Activated naive CD4-positive, alpha-beta T cell treated with anti-CD3 and anti-CD28 coated beads, Interleukin-2, amount 50 U/mL, for 72 hours (primary cell): Measurements from ENCODE around the gene DLG2. TPM values are rescaled to one million over a fixed set of nuclear protein-coding genes. Genes with fewer than 3 reads are reported as not detected.
A peak's percentile ranks its signal among the peaks of the same experiment; 100 is the strongest.

Source experiments
- ATAC-seq, 2 donors: fragments of 150-1000 bp; cut with Tn5 transposase; 2 replicates each; pipeline ENCODE4 v1.10.0; 2021; ENCODE audit warnings: mild to moderate bottlenecking in 2 of 2, moderate library complexity in 2 of 2
- DNase-seq, 2 donors: peaks; one replicate each; pipeline ENCODE4 v3.0.0; 2021 to 2022; ENCODE audit warnings: low spot score in 2 of 2
- H3K27ac Mint-ChIP-seq, 2 donors: one replicate each; pipeline ENCODE4 v1.8.0; 2022; ENCODE audit warnings: mild to moderate bottlenecking in 2 of 2, mixed read lengths in 2 of 2
- H3K36me3 Mint-ChIP-seq, 2 donors: one replicate each; pipeline ENCODE4 v1.8.0; 2022; ENCODE audit warnings: mixed read lengths in 2 of 2
- H3K9me3 Mint-ChIP-seq, 2 donors: one replicate each; pipeline ENCODE4 v1.8.0; 2022; ENCODE audit warnings: mixed read lengths in 2 of 2
- total RNA-seq, 2 donors: library from RNA; stranded (reverse); gene quantifications; one replicate each; pipeline ENCODE4 v1.2.3, GENCODE V29; 2022

DLG2 gene
- total RNA-seq, 2 donors from 2014 or later: 4.2 to 5.4 TPM

DNA sequence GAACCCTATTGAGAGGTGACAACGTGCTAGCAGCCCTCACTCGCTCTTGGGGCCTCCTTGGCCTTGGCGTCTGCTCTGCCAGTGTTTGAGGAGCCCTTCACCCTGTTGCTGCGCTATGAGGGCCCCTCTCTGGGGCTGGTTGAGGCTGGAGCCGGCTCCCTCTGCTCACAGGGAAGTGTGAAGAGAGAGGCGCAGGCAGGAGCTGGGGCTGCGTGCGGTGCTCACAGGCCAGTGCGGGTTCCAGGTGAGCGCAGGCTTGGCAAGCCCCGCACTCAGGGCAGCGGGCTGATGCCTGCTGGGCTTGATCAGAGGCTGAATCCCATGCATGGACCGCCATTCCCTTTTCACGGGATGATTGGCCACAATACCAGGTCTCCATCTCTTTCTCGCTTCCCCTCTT lies 90.7 kb downstream of the DLG2 start:
- no peak for DNase-seq
- H3K27ac Mint-ChIP-seq: no peak overlapping the region

DNA sequence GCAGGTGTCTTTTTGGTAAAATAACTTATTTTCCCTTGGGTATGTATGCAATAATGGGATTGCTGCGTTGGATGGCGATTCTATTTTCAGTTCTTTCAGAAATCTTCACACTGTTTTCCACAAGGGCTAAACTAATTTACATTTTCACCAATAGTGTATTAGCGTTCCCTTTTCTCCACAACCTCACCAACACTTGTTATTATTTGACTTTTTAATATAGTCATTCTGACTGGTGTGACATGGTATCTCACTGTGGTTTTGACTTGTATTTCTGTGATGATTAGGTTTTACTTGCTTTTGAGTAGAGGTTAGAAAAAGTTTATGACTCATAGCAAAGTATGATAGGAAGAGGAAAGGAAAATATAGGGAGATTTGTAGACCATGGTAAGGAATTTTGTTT lies 92.3 kb downstream of the DLG2 start:
- Mint-ChIP-seq H3K36me3 (peaks cover 0 to 12% of the 10 kb centered on the region in 2 donors), H3K9me3 (peaks cover 0 to 5% of the 10 kb centered on the region in 2 donors), H3K27ac (no peak overlapping the region)
- DNase-seq: no peak
- ATAC-seq: no peak

More for the DNA sequence above, 90.7 kb downstream of the DLG2 start:
- Mint-ChIP-seq H3K36me3 (peaks cover 0 to 12% of the 10 kb centered on the region in 2 donors), H3K9me3 (peaks cover 0 to 5% of the 10 kb centered on the region in 2 donors)
- no peak for ATAC-seq

DNA sequence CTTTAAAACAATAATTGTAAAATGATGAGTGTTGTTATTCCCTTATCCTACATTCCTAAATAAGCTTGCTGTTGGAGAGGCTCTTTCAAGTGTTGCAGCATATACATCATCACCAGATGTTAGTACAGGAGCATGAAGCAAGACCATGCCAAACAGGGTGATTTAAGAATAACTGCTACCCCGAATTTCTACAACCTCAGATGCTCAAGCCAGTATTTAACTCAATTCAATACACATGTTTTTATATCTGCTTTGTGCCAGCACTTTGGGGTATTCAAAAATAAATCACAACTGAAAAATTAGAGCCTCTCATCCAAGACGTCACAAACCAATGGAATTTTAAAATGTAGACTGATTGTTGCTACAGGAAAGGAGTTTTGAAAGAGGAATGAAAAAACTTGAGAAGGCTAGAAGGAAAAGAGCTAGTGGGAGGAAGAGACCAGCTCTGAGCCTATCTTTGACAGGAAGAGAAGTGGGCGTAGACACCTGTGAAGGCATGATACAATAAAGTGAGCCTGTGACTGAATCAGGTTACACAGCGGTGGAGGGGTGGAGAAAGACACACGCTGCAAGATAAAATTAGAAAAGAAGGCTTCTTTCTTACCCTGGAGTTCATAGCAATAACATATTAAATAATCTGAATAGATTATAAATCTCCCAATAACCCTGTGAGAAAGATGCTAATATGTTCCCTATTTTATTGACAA lies 95.8 kb downstream of the DLG2 start:
- DNase-seq (no peak), ATAC-seq (no peak)
- peaks cover 0 to 7% of the 10 kb centered on the region in 2 donors for H3K36me3 Mint-ChIP-seq

DNA sequence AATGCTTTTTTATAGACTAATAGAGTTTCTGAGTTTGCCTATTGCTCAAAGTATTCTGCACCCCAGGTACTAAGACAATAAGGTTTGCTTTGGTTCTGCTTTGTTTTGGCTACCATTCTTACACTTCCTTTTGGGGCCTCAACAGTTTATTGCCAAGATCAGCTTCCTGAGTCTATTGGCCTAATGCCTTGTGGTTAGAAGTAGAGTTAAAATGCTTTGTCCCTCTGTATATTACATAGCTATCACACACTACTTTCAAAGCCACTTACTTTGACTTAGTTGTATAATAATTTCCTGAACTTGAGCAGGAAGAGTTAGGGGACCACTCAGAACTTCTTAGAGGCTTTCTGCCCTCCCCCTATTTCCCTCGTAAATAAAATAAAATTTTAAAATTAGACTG lies 96.5 kb downstream of the DLG2 start:
- peaks cover 0 to 10% of the 10 kb centered on the region in 2 donors for H3K9me3 Mint-ChIP-seq
- no peak overlapping the region for H3K27ac Mint-ChIP-seq
- H3K36me3 Mint-ChIP-seq: peaks cover 0 to 7% of the 10 kb centered on the region in 2 donors
- ATAC-seq (no peak), DNase-seq (no peak)

More for the DNA sequence above, 95.8 kb downstream of the DLG2 start:
- Mint-ChIP-seq H3K27ac (no peak overlapping the region), H3K9me3 (peaks cover 0 to 10% of the 10 kb centered on the region in 2 donors)

DNA sequence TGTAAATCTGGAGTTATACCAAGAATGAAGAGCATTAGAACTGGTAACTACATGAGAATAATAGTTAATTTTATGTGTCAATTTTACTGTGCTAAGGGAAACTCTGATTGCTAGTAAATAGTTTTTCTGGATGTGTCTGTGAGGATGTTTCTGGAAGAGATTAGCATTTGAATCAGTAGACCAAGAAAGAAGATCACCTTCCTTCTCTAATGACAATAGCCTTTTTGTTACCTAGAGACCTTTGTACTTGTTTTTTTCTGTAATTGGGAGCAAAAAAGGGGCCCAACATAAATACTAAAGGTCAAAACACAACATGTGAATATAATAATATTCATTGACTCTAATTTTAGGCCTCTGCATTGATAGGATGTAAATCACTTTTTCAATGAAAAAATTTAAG lies 100.6 kb downstream of the DLG2 start:
- Mint-ChIP-seq H3K9me3 (peaks cover 10 to 20% of the 10 kb centered on the region in 2 donors), H3K27ac (no peak overlapping the region), H3K36me3 (peaks cover 0 to 15% of the 10 kb centered on the region in 2 donors)
- no peak for ATAC-seq
- no peak for DNase-seq

DNA sequence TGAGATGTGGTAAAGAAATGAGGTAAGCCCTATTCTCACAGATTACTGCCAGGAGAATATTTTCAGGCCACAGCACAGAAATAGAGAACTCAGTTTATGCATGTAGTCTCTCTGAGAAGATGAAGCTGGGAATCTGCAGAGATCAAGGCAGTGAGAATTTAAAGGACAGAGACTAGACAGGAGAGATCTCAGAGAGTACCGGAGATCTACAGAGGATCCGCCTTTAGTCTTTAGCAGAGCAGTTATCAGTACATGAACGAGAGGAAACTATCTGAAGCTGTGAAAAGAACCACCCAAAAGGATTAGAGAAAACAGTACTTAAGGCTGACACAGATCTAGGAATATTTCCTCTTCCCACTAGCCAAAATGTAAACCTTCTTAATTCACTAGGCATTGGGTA lies 101.5 kb downstream of the DLG2 start:
- DNase-seq: no peak

DNA sequence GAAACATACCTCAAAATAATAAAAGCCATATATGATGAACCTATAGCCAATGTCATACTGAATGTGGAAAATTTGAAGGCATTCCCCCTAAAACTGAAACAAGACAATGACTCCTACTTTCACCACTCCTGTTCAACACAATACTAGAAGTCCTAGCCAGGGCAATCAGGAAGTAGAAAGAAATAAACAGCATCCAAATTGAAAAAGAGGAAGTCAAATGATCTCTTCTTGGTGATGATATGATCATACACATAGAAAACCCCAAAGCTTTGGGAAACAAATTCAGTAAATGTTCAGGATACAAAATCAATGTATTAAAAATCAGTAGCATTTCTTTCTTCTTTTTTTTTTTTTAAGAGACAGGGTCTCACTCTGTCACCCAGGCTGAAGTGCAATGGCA lies 109.9 kb downstream of the DLG2 start:
- H3K9me3 Mint-ChIP-seq: peaks cover 10 to 13% of the 10 kb centered on the region in 2 donors
- DNase-seq: no peak
- ATAC-seq: no peak
- H3K36me3 Mint-ChIP-seq: peaks cover 0 to 5% of the 10 kb centered on the region in 2 donors
- no peak overlapping the region for H3K27ac Mint-ChIP-seq

More for the DNA sequence above, 101.5 kb downstream of the DLG2 start:
- H3K36me3 Mint-ChIP-seq: peaks cover 0 to 17% of the 10 kb centered on the region in 2 donors
- H3K27ac Mint-ChIP-seq: no peak overlapping the region
- no peak for ATAC-seq
- peaks cover 11 to 22% of the 10 kb centered on the region in 2 donors for H3K9me3 Mint-ChIP-seq

DNA sequence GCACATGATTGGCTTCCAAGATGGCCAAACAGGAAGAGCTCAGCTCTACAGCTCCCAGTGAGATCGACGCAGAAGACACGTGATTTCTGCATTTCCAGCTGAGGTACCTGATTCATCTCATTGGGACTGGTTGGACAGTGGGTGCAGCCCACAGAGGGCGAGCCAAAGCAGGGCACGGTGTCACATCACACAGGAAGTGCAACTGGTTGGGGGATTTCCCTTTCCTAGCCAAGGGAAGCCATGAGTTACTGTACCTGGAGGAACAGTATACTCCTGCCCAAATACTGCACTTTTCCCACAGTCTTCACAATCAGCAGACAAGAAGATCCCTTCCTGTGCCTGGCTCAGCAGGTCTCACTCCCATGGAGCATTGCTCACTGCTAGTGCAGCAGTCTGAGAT lies 131.2 kb downstream of the DLG2 start:
- H3K9me3 Mint-ChIP-seq: peaks cover 24 to 31% of the 10 kb centered on the region in 2 donors
- ATAC-seq (peak in 1 of 2 donors; percentile 63), DNase-seq (no peak)
- peaks cover 10 to 31% of the 10 kb centered on the region in 2 donors for H3K36me3 Mint-ChIP-seq
- no peak overlapping the region for H3K27ac Mint-ChIP-seq

DNA sequence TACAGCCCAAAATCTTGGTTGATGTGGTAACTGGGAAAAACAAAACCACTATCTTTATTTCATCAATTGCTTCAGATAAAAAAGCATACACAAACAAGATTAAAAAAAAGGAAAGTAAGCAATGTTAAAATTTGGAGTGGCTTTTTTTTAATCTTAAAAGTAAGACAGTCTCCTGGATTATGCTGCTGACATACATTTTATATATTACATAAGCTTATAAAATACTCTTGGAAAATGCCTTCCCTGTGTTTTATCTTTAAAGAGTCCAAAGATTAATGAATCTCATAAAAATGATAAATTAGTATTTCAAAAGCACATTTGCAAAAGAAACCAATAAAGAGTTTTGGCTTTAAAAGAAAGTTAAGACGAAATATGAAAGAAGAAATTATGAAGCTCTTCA lies 132.7 kb downstream of the DLG2 start:
- ATAC-seq (no peak), DNase-seq (no peak)
- peaks cover 19 to 26% of the 10 kb centered on the region in 2 donors for H3K9me3 Mint-ChIP-seq
- H3K36me3 Mint-ChIP-seq: peaks cover 10 to 24% of the 10 kb centered on the region in 2 donors
- H3K27ac Mint-ChIP-seq: no peak overlapping the region

DNA sequence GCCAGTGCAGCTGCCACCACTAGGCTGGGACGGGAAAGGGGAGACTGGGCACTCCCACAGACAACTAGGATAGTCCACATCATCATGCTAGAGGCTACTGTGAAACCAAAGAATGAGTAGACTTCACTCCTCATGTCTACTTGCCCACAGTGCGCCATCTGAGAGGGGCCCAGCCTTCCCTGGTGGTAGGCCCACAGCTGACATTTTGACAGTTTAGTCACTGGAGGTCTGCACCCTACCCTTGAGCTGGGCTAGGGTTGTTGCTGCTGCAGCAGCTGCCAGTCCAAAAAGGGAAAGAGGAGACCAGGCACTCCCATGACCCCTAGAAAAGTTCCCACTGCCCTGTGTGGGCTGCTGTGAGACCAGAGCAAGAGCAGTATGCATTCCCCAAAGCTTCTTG lies 141.2 kb downstream of the DLG2 start:
- DNase-seq (no peak), ATAC-seq (no peak)
- peaks cover 21 to 23% of the 10 kb centered on the region in 2 donors for H3K36me3 Mint-ChIP-seq
- no peak overlapping the region for H3K27ac Mint-ChIP-seq
- peaks cover 14 to 27% of the 10 kb centered on the region in 2 donors for H3K9me3 Mint-ChIP-seq

DNA sequence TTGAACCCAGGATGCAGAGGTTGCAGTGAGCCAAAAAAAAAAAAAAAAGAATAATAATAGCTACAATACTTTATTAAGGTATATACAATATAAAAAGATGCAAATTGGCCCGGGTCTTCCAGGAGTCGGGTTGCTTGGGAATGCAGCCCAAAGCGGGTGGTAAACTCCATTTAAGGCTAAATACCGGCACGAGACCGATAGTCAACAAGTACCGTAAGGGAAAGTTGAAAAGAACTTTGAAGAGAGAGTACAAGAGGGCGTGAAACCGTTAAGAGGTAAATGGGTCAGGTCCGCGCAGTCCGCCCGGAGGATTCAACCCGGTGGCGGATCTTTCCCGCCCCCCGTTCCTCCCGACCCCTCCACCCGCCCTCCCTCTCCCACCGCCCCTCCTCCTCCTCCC lies 143.3 kb downstream of the DLG2 start:
- Mint-ChIP-seq H3K36me3 (peaks cover 21 to 23% of the 10 kb centered on the region in 2 donors), H3K27ac (no peak overlapping the region), H3K9me3 (peaks cover 14 to 15% of the 10 kb centered on the region in 2 donors)
- ATAC-seq: no peak
- no peak for DNase-seq

DNA sequence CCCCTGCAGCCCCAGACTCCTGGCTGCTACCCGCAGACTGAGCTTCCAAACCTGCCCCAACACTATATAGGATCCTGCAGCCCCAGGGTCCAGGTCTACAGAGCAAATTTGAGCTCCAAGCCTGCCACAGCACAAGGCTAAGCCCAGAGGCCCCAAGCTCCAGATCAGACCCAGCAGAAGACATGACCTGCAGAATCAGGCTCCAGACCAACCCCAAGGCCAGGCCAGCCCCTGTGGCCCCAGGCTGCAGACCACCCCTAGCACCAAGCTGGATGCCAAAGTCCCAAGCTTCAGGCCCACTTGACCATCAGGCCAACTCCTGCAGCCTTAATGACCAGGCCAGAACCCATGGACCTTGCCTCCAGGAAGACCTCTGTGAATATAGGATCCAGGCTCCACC lies 145.3 kb downstream of the DLG2 start:
- no peak for DNase-seq
- Mint-ChIP-seq H3K27ac (no peak overlapping the region), H3K36me3 (peaks cover 9 to 14% of the 10 kb centered on the region in 2 donors), H3K9me3 (peaks cover 9 to 11% of the 10 kb centered on the region in 2 donors)
- ATAC-seq: no peak

DNA sequence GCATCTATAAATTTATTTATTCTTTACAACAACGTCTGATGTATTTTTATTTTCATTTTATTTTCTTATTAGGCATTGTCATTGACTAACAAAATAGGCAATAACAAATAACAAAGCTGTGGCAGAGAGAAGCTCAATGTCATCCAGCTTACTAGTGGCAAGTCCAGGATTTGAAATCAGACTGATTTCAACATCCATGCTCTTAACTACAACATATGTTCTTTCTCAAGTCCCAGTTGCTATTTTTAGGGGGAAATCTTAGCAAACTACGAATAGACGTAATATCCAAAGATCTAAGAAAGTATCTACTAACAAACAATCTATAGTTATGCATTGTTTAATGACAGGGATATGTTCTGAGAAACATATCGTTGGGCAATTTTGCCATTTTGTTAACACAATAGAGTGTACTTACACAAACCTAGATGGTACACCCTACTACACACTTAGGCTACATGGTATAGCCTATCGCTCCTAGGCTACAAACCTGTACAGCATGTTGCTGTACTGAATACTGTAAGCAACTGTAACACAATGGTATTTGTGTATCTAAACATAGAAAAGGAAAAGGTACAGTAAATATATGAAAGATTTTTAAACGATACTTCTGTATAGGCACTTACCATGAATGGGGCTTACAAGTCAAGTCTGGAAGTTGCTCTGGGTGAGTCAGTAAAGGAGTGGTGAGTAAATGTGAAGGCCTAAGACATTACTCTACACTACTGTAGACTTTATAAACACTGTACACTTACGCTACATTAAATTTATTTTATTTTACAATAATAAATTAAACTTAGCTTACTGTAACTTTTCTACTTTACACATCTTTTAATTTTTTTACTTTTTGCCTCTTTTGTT lies 151.3 kb downstream of the DLG2 start:
- ATAC-seq (no peak), DNase-seq (no peak)
- peaks cover 0 to 14% of the 10 kb centered on the region in 2 donors for H3K36me3 Mint-ChIP-seq
- no peak overlapping the region for H3K27ac Mint-ChIP-seq
- peaks cover 5 to 8% of the 10 kb centered on the region in 2 donors for H3K9me3 Mint-ChIP-seq

DNA sequence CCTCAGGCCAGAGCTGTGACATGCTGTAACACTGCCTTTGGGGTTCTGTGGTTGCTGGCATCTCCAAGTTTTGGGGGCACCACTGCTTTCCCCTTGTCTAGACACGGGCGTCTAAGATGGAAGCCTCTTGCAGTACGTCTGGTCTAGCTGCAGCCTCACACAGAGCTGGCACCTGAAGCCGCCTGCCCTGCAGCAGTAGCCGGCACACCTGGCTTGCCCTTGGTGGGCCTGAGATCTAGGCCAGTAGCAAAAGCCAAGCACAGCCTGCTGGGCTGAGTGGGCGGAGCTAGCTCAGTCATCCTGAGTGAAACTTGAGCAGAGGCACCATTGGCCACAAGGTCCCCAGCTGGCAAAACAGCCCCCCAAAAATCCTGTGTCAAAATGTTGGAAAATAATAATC lies 154.2 kb downstream of the DLG2 start:
- DNase-seq (no peak), ATAC-seq (no peak)
- Mint-ChIP-seq H3K36me3 (peaks cover 0 to 38% of the 10 kb centered on the region in 2 donors), H3K9me3 (peaks cover 24% of the 10 kb centered on the region in 2 donors), H3K27ac (no peak overlapping the region)

DNA sequence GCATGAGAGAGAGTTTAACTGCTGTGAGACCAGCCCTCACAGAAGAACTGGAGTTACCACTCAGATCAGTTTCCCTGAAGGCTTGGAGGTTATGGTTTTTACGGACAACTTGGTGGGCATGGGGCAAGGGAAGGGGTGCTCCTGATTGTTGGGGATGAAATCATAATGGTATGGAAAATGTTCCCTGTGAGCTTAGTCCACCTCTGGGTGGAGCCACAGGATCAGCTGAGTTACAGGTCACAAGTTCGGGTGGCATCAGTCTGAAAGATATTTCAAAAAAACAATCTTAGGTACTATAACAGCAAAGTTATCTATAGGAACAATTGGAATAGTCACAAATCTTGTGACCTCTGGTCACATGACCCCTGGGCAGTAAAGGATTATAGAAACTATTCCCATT lies 162.9 kb downstream of the DLG2 start:
- Mint-ChIP-seq H3K27ac (no peak overlapping the region), H3K9me3 (peaks cover 38 to 39% of the 10 kb centered on the region in 2 donors), H3K36me3 (peaks cover 0 to 25% of the 10 kb centered on the region in 2 donors)
- no peak for DNase-seq
- ATAC-seq: no peak

DNA sequence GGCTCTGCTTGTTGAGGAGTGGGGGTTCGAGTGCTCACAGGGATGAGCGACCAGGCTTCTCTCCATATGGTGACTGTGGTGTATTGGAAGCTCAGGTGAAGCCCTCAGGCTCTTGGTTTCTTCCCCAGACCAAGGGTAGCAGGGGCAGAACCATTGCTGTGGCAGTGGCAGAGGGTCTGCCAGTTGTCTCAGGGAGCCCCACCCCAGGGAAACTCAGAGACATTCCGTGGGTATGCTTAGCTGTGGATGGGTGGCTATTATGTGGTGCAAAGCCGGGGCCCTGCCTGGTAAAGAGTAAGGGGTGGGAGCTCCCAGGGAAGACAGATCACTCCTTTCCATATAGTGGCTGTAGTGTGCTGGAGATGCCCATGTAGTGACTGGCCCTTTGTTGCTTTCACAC lies 167.8 kb downstream of the DLG2 start:
- ATAC-seq (no peak), DNase-seq (no peak)
- Mint-ChIP-seq H3K9me3 (peaks cover 61% of the 10 kb centered on the region in 2 donors), H3K36me3 (peaks cover 0 to 55% of the 10 kb centered on the region in 2 donors), H3K27ac (no peak overlapping the region)

DNA sequence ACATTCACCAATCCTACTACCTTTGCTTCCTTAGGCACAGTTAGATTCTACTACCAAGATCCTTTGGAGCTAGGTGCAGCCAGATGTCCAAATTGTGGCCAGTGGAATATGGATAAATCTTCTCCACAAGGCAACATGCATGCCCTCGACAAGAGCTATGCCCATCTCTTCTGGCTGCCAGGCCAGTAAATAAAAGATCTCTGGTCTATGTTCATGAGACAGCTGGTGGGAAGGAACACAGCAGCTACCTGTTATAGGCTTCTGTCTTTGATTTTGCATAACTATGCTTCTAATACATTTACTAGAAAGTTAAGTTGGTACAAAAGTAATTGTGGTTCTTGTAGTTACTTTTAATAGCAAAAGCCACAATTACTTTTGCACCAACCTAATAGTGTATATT lies 182.7 kb downstream of the DLG2 start:
- no peak for DNase-seq
- no peaks in the 10 kb centered on the region for H3K36me3 Mint-ChIP-seq
- peaks cover 4 to 7% of the 10 kb centered on the region in 2 donors for H3K9me3 Mint-ChIP-seq
- ATAC-seq: no peak
- H3K27ac Mint-ChIP-seq: no peak overlapping the region
